ENCODE data around the gene OR1J2. TPM values are rescaled to one million over a fixed set of nuclear protein-coding genes. Genes with fewer than 3 reads are reported as not detected.
"Not testable (repeated sequence)": the region's sequence is repeated elsewhere in the genome, so short reads cannot be mapped to it uniquely, and the experiment has no call there.

OR1J2 gene
- total RNA-seq, 4 donors from 2014 or later = not detected

- ATAC-seq (no peak), DNase-seq (no peak)
- Histone ChIP-seq H3K36me3 (no peaks in the 10 kb centered on the region), H3K9me3 (no peaks in the 10 kb centered on the region), H3K27me3 (no peaks in the 10 kb centered on the region), H3K4me3 (no peak overlapping the region), H3K4me1 (no peaks in the 10 kb centered on the region), H3K27ac (no peak overlapping the region)
- in situ Hi-C loops (cut with MboI; ENCODE audit: low sequenced_read_pairs in 4 of 4) = no loop called here
- TF ChIP-seq CTCF (IDR thresholded peaks at IDR 0.05 in 4 of 5, conservative IDR thresholded peaks at IDR 0.05 in 1 of 5) (no peak), POLR2A (IDR thresholded peaks at IDR 0.05) (no peak)
- intact Hi-C loops (cut with DNase I; ENCODE audit: low total_unique reads) = no loop called here
Measured at GRCh38 chr9:122518226-122518625, 7.6 kb downstream of the OR1J2 start.

GRCh38 chr9:122518841-122519240 is 8.2 kb downstream of the OR1J2 start, which contains the start of gene OR1J4:
OR1J4 (plus strand) TSS chr9:122519141; CDS start chr9:122519141, 0 bp downstream.
- TF ChIP-seq CTCF (IDR thresholded peaks at IDR 0.05 in 4 of 5, conservative IDR thresholded peaks at IDR 0.05 in 1 of 5) = no peak
- no peak for TF ChIP-seq POLR2A (IDR thresholded peaks at IDR 0.05)

GRCh38 chr9:122519376-122519775 is 8.8 kb downstream of the OR1J2 start:
- Histone ChIP-seq H3K9me3 (no peaks in the 10 kb centered on the region), H3K27me3 (no peaks in the 10 kb centered on the region), H3K36me3 (no peaks in the 10 kb centered on the region), H3K4me1 (no peaks in the 10 kb centered on the region), H3K4me3 (no peak overlapping the region), H3K27ac (no peak overlapping the region)
- intact Hi-C loops (cut with DNase I; ENCODE audit: low total_unique reads) = no loop called here
- in situ Hi-C loops (cut with MboI; ENCODE audit: low sequenced_read_pairs in 4 of 4) = no loop called here
- no peak for DNase-seq
- no peak for ATAC-seq
- TF ChIP-seq POLR2A (IDR thresholded peaks at IDR 0.05) = no peak
- TF ChIP-seq CTCF (IDR thresholded peaks at IDR 0.05 in 4 of 5, conservative IDR thresholded peaks at IDR 0.05 in 1 of 5) = no peak

More at GRCh38 chr9:122518841-122519240, 8.2 kb downstream of the OR1J2 start, which contains the start of gene OR1J4:
- intact Hi-C loops (cut with DNase I; ENCODE audit: low total_unique reads) (no loop called here), in situ Hi-C loops (cut with MboI; ENCODE audit: low sequenced_read_pairs in 4 of 4) (no loop called here)
- no peaks in the 10 kb centered on the region for H3K4me1 ChIP-seq
- H3K27me3 ChIP-seq = no peaks in the 10 kb centered on the region
- no peaks in the 10 kb centered on the region for H3K36me3 ChIP-seq
- H3K9me3 ChIP-seq = no peaks in the 10 kb centered on the region
- H3K4me3 ChIP-seq = no peak within 1 kb of the TSS
- no peak for DNase-seq
- no peak for ATAC-seq
- no peak within 1 kb of the TSS for H3K27ac ChIP-seq

GRCh38 chr9:122526602-122527001 is 16.0 kb downstream of the OR1J2 start:
- H3K27ac ChIP-seq = no peak overlapping the region
- no peak for ATAC-seq
- intact Hi-C loops (cut with DNase I; ENCODE audit: low total_unique reads) = no loop called here
- no peaks in the 10 kb centered on the region for H3K27me3 ChIP-seq
- H3K36me3 ChIP-seq = no peaks in the 10 kb centered on the region
- H3K4me1 ChIP-seq = no peaks in the 10 kb centered on the region
- H3K9me3 ChIP-seq = no peaks in the 10 kb centered on the region
- no peak for DNase-seq
- no peak for TF ChIP-seq CTCF (IDR thresholded peaks at IDR 0.05 in 4 of 5, conservative IDR thresholded peaks at IDR 0.05 in 1 of 5)
- no peak for TF ChIP-seq POLR2A (IDR thresholded peaks at IDR 0.05)
- H3K4me3 ChIP-seq = no peak overlapping the region
- in situ Hi-C loops (cut with MboI; ENCODE audit: low sequenced_read_pairs in 4 of 4) = no loop called here

GRCh38 chr9:122527193-122527592 is 16.6 kb downstream of the OR1J2 start, which contains the start of gene OR1N1:
OR1N1 (minus strand) TSS chr9:122527293; CDS start chr9:122527293, 0 bp downstream.
- DNase-seq (no peak), ATAC-seq (no peak)
- no peak within 1 kb of the TSS for H3K27ac ChIP-seq
- TF ChIP-seq POLR2A (IDR thresholded peaks at IDR 0.05) (no peak), CTCF (IDR thresholded peaks at IDR 0.05 in 4 of 5, conservative IDR thresholded peaks at IDR 0.05 in 1 of 5) (no peak)
- no peaks in the 10 kb centered on the region for H3K9me3 ChIP-seq
- H3K4me3 ChIP-seq = no peak within 1 kb of the TSS
- H3K36me3 ChIP-seq = no peaks in the 10 kb centered on the region
- H3K27me3 ChIP-seq = no peaks in the 10 kb centered on the region
- H3K4me1 ChIP-seq = no peaks in the 10 kb centered on the region
- intact Hi-C loops (cut with DNase I; ENCODE audit: low total_unique reads) (no loop called here), in situ Hi-C loops (cut with MboI; ENCODE audit: low sequenced_read_pairs in 4 of 4) (no loop called here)

- ATAC-seq; H3K4me1 ChIP-seq; H3K36me3 ChIP-seq; intact Hi-C loops (cut with DNase I; ENCODE audit: low total_unique reads); H3K4me3 ChIP-seq; in situ Hi-C loops (cut with MboI; ENCODE audit: low sequenced_read_pairs in 4 of 4); H3K27ac ChIP-seq; H3K27me3 ChIP-seq; DNase-seq; H3K9me3 ChIP-seq: not testable (repeated sequence)
Measured at GRCh38 chr9:122531157-122531556, 20.6 kb downstream of the OR1J2 start.

All from gastrocnemius medialis (tissue), 4 donors.